GM19455 (cell line): ENCODE data around the gene BACH2.
"Not testable (repeated sequence)": the region's sequence is repeated elsewhere in the genome, so short reads cannot be mapped to it uniquely, and the experiment has no call there.

Experiments used
- ATAC-seq: cut with Tn5 transposase; IDR thresholded peaks from one replicate; pipeline ENCODE4 v1.9.1; 2021; ENCODE audit not compliant: unreplicated experiment

BACH2 gene

DNA sequence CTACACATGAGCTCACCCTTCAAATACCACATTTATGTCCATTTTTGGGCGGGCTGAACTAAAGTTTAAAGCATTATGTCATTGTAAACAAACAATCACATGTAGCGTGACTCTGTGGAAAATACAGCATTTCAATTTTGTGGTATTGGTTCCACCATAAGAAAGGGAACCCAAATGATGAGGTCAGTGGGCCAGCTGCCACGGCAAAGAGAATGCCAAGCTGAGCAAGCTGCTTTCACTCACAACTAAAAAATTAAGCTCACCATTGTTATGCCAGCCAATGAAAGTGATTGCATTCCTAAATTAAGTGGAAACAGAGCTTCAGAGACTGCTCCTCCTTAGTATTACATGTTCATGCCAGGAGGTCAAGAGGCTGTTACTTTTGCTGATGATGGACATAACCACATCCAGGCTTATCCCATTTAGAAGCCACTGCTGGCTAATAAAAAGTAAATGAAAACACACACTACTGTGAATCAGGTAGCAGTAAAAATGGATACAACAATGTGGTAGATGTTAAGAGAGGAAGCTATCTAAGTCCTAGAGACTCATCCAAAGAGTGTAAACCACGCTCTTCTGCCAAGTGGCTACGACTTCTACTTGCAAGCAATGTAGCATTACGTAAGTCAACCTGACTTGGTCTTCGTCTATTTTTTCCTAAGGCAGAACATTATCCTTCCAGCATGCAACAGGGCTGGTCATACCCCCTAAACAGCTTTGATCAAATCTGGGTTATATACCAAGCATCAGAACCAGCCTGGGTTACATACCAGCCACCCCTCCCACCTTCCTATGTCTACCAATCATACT lies 164.8 kb downstream of the BACH2 start:
- ATAC-seq: no peak

DNA sequence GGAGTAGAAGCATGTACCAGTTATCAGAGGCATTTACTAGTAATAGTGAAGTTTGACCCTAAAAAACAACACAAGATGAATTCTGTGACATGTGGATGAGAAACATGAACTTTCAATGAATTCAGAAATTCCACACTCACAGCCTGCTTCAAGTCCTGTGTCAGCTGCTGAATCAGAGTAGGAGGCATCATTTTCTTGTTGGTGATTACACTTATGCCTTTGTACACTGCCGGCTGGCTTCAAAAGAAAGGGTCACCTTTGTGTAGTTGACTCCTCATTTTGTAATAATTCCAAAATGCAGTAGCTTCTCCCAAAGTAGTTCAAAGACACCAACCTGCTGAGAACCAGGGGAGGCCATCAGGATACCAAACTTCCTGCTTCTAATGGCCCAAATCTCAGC lies 165.5 kb downstream of the BACH2 start:
- no peak for ATAC-seq

DNA sequence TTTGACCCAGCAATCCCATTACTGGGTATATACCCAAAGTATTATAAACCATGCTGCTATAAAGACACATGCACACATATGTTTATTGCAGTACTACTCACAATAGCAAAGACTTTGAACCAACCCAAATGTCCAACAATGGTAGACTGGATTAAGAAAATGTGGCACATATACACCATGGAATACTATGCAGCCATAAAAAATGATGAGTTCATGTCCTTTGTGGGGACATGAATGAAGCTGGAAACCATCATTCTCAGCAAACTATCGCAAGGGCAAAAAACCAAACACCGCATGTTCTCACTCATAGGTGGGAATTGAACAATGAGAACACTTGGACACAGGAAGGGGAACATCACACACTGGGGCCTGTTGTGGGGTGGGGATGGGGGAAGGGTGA lies 168.0 kb downstream of the BACH2 start:
- ATAC-seq: not testable (repeated sequence)

GRCh38 chr6:90127595-90127994 lies 169.0 kb downstream of the BACH2 start:
- no peak for ATAC-seq

- no peak for ATAC-seq
Observed at GRCh38 chr6:90126839-90127238, 169.8 kb downstream of the BACH2 start.

GRCh38 chr6:90126181-90126580 lies 170.5 kb downstream of the BACH2 start:
- no peak for ATAC-seq

DNA sequence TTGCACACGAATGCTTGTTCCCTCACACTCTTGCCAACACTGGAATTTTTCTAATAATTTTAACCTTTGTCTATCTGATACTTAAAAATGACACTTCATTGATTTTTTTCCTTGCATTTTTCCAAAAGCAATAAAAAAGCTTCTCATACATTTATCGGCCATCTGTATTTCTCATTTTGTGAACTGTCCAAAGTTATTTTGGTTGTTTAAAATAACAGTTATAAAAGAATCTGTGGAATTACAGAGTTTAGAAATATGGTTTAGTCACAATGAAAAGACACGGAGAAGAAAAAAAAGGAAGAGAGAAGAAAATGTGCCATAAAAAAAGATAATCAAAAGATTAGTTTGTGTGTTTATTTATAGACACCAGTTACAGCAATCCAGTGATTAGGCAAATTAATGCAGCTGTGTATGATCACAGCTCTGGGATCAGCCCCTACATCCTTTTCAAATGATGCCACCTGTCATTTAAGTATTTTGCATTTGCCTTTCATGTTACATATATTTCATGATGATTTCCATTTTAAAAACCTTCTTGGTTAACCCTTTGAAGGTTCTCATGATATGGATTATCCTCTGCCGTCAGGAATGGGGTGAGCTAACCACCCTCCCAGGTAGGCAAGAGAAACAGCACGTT lies 171.7 kb downstream of the BACH2 start:
- no peak for ATAC-seq

DNA sequence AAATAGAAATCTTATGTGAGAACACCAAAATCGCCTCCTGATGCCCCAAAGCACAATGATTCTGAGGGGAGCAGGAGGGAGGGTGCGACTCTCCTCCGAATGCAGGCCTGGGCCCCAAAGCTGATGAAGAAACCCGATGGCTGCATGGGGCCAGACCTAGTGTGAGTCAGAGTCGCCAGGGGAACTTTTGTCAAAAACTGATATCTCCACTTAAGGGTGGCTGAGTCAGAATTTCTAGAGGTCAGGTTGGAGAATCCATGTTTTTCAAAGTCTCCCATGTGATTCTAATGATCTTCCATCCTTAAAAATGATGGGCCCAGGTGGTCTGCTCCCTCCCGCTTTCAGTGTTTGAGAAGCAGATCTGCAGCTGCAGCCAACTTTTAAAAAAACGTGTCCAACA lies 172.8 kb downstream of the BACH2 start:
- ATAC-seq: no peak

GRCh38 chr6:90121982-90122381 lies 174.7 kb downstream of the BACH2 start:
- ATAC-seq: no peak

- no peak for ATAC-seq
Observed at GRCh38 chr6:90120327-90120726, 176.3 kb downstream of the BACH2 start.

DNA sequence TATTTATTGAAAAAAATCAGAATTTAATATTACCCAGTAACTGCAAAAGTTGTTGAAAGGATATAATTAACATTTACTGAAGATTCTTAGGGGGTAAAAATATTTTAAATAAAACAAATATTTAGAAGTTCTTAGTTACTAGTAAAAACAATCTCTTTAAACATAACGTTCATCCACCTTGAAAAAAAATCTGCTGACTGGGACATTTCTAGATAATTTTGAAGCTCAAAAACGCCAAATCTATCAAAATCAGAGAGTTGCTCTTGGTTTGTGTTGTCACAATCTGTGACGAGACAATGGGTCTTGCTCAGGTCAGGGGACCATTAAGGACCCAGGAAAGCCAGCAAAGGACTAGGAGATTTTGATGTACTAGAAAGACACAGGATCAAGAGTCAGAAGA lies 177.0 kb downstream of the BACH2 start:
- no peak for ATAC-seq

DNA sequence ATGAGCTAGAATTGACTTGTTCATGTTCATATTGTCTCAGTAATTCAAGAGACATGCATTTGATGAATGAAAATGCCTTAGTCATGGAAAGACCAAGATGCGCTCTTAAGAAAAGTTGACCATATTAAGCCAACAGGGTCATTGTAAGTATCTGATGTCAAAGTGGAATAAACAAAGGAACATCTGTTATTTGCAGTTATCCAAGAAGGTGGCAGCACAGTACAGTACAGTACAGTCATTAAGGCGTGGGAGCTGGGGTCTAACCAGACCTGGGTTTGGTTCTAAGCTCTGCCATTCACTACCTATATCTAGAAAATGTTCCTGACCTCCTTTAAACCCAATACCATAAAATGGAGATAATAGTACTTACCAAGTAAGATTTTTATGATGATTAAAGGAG lies 178.1 kb downstream of the BACH2 start:
- ATAC-seq: no peak

- ATAC-seq: no peak
Observed at GRCh38 chr6:90118069-90118468, 178.6 kb downstream of the BACH2 start.

DNA sequence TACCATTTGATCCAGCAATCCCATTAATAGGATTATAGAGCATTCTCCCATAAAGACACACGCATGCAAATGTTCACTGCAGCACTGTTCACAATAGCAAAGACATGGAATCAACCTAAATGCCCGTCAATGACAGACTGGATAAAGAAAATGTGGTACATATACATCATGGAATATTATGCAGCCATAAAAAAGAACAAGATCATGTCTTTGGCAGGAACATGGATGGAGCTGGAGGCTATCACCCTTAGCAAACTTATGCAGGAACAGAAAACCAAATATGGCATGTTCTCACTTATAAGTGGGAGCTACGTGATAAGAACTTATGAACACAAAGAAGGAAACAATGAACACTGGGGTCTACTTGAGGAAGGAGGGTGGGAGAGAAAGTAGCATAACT lies 180.5 kb downstream of the BACH2 start:
- ATAC-seq: not testable (repeated sequence)

GRCh38 chr6:90113389-90113788 lies 183.3 kb downstream of the BACH2 start:
- ATAC-seq: no peak

DNA sequence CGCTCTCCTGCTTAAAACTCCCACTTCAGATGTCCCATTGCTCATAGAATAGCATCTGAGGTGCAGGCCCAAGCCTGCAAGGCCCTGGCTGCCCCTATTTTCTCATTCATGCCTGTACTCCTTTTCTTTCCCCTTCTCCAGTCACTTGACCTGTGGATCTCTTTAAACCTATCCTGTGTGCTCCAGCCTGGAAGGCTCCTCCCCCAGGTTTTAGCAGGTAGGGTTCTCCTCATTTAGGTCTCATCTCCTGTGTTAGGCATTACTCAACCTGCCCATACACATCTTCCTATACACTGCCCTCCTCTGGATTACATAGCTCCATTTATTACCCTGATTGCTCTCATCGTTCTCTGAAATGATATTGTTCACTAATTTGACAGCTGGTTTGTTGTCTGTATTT lies 185.3 kb downstream of the BACH2 start:
- no peak for ATAC-seq

- ATAC-seq: no peak
Observed at GRCh38 chr6:90110971-90111370, 185.7 kb downstream of the BACH2 start.

DNA sequence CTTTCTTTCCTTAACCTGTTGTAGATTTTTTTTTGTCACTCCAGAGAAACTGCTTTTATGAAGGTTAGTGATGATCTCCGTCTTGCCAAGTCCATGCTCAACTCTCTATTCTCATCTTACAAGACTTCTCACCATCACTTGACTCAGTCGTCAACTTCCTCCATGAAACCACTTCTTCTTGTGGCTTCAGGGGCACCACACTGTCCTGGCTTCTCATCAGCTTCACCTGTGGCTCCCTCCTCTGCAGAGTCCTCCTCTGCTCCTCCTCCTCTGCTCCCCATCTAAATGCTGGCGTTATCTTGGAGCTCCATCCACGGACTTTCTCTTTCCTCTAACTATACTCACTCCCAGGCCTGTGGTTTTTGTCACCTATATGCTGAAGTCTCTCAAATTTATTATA lies 187.5 kb downstream of the BACH2 start:
- no peak for ATAC-seq

DNA sequence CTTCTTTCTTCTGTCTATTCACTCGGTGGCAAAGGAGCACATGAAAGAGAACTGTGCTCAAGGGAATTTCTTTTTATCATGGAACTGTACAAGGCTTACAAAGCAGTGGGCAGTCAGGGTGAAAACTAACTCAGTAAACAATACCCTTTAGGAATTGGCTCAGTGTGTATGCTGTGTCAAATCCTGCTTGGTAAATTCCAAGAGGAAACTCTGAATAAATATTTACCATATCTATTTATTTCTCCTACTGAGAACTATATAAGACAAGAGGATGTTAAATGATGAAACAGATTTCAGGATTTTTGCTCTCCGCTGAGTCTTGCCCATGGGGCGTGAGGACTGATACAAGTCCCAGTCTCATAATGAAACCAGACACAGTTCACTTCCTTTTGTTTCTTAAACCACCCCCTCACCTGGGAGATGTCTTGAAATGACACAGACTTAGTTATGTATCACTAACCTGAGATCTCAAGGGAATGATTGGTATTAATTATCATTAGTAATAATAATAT lies 188.8 kb downstream of the BACH2 start:
- ATAC-seq: peak; percentile 88

- ATAC-seq: no peak
Observed at GRCh38 chr6:90107371-90107770, 189.3 kb downstream of the BACH2 start.

DNA sequence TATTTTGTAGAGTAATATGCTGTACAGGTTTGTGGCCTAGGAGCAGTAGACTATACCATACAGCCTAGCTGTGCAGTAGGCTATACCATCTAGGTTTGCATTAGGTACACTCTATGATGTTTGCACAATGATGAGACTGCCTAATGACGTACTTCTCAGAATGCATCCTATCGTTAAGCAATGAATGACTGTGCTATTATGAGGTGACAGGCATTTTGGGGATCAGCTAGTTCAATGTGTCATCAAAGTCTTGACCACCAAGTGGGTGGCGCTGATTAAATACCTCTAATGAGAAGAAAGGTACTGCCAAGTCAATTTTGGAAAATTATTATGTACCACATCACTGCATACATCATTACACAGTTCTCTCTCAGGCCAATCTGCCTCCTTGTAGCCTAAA lies 190.2 kb downstream of the BACH2 start:
- no peak for ATAC-seq

DNA sequence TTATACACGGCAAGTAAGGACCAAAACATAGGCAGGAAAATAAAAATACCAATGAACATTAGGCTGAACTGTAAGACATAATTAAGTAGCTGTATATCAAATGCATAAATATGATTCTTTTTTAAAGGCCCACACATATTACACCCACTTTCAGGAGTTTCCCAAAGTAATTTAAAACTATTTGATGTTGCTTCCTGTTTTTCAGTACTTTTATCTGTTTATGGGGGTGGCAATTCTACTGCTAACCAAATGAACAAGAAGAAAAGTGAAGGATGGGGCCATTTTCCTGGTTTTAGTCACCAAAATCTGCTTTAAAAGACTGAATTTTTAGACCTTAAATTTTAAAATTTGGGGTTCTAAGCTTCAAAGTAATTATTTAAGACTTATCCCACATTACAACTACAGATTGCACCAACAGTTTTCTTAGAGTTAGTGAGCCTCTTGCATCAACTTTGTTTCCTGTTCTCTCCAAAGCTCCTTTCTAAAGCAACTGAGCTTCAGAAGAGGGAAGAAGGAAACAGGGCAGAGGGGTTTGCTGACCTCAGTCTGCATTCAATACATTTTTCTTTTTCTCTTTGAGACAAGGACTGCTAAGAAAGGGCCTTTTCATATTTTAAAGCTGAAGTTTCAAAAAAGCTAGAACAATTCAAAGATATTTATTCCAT lies 191.0 kb downstream of the BACH2 start:
- no peak for ATAC-seq
